AML-193 (cell line): ENCODE results near the gene EGLN3.

Source experiments
- DNase-seq, 2 experiments: peaks; one replicate each; lab custom pipeline; 2025; lab: John Stamatoyannopoulos, UW

The EGLN3 gene

DNA sequence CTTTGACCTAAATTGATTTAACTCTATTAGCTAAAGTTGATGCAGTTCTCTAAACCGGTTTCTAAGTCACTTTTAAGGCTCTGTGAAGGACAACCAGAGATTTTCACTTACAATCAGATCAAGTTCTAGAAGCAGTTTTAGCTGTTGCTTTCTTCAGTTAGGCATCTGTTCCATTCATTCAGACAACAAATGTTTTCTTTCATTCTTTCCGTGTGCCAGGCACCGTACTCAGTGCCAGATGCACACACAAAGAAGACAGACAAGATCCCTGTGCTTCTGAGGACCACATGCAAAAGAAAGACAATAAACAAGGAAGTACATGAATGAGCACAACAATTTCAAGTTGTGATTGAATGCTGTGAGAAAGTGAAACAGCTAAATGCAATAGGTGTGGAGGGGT lies 11.1 kb upstream of the EGLN3 start:
- DNase-seq = no peak

GRCh38 chr14:33959692-33960151 lies 8.8 kb upstream of the EGLN3 start:
- DNase-seq = no peak

GRCh38 chr14:33958605-33959226 lies 7.8 kb upstream of the EGLN3 start:
- DNase-seq = no peak

- no peak for DNase-seq
Measured at GRCh38 chr14:33957993-33958392, 7.1 kb upstream of the EGLN3 start.

DNA sequence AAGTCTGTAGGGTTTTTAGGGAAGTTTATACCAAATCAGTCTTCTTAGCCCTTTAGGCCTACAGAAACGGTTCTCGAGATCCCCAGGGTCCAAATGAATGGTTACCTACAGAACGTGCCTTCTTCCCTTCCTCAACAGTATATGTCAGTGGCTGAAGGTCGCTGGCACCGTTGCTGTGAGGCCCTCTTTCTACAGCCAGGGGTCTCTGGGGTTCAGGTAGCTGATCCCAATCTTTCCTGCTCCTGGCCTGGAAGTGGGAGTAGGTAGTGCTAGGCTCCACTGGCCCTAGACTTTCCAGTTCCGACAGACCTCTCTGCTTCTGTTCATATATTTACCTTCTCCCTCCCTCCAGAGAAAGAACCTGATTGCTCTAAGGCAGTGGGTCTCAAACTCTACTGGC lies 6.4 kb upstream of the EGLN3 start:
- DNase-seq = no peak

- no peak for DNase-seq
Measured at GRCh38 chr14:33956640-33957039, 5.8 kb upstream of the EGLN3 start.

DNA sequence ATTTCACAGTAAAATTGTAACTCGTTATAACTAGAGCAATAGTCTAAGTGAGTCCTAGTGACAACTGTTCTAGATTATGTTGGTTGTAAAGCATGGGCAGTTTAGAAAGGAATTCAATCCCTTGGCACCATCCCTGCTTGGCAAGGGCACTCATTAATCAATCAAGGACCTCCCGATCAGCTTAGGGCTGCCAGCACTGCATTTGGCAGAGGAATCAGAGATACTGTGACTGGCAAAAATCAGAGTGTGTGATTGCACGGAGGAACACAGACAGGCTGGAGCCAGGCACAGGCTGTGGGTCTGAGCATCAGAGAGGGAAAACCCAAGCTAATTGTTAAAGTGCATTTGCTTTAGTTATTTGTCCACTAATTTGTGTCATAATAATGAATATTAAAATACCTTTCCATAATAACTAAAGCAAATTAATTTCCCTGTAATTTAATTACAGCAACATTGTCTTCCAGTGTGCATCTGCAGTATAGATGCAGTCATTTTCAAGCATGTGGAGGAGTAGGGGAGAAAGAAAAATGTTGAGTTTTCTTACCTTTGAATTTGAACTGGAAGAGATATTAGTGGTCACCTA lies 3.2 kb upstream of the EGLN3 start:
- no peak for DNase-seq

DNA sequence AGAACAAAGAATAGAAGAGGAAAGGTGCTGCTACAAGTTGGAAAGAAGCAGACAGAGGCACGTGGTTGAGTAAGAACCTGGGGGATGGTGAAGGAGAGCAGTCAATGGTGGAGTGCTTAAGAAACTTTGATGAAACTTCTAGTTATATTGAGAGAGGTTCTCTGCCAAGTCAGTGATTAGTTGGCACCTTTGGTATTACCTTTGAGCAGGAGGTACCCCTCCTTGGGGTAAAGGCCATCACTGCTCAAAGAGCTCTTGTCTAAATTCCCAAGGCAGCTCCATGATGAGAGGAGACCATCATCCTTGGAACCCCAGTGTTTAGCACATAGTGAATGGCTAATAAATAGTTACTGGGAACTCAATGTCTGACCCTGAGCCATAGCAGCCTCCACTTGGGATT lies 1.7 kb upstream of the EGLN3 start:
- DNase-seq = no peak

GRCh38 chr14:33951183-33951840 lies 438 bp upstream of the EGLN3 start:
- DNase-seq = no peak

DNA sequence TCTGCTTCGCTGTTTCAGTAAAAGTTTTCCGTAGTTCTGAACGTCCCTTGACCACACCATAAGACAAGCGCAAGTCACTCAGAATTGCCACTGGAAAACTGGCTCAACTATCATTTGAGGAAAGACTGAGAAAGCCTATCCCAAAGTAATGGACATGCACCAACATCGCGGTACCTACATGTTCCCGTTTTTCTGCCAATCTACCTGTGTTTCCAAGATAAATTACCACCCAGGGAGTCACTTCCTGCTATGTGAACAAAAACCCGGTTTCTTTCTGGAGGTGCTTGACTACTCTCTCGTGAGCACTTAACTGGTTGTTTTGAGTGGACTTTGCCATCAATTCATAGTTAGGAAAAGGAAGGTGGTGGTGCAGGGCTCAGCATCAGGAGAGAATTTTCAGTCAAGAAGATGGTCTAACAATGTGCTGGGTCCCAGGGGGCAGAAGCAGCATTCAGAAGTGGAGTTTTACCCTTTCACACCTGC lies 1.4 kb downstream of the EGLN3 start:
- DNase-seq = no peak

DNA sequence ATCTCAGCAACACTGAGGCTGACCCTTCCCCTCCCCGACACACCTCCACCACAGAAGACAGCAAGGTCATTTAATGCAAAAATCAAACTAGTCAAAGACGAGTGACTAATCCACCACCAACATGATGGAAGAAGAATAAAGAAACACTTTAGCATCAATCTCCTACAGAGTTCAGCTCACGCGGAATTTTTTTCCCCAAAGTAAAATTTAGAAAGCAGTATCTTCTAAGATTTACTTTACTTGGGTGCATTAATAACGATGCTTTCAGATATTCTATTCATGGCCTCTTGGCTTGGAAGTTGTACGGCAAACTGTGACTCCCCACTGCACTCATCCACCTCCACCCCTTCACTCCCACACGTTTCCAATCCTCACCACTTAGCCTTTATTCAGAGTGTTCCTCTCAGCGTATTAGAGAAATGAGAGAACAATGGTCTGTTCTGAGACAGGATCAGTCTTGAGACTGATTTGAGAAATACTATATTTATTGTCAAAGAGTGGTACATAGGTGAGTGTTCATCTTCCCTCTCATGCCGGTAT lies 1.9 kb downstream of the EGLN3 start:
- DNase-seq = no peak

GRCh38 chr14:33948145-33948868 lies 2.6 kb downstream of the EGLN3 start:
- DNase-seq = no peak

DNA sequence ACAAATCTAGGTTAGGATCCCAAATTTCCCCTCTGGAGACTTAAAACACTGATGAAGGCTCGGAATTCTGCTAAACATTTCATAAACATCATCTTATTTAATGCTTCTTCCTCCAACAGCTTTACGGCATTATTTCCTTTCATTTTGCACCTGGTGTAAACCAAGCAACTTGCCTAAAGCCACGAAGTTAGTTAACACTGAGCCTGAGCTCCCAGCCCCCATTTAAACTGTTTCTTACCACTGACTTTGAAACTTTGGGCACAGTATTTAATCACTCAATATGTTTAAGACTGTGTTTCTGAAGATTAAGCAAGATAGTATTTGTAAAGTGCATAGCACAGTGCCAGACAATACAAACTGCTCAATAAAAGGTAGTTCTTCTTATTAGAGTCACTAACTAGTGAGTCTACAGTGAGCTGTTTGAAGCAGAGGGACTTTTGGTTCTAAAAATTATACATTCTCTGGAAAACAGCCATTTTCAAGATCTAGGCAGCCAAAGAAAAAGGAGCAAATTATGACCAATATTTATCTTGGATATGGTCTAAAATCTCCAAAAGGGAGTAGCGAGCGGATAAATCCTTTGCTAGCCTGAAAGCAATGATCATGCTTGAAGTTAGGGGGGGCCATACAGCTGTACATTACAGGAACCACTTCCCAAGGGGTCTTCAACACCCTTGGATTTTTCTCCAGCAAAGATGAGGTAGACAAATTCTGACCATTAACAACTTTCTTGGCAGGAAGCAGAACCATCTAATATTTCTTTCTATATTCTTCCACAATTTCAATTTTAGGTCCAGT lies 4.0 kb downstream of the EGLN3 start:
- DNase-seq = no peak

- no peak for DNase-seq
Measured at GRCh38 chr14:33945210-33946088, 5.4 kb downstream of the EGLN3 start.

- DNase-seq = no peak
Measured at GRCh38 chr14:33943096-33943883, 7.6 kb downstream of the EGLN3 start.

- DNase-seq = no peak
Measured at GRCh38 chr14:33941718-33942117, 9.2 kb downstream of the EGLN3 start.

GRCh38 chr14:33940561-33941011 lies 10.3 kb downstream of the EGLN3 start:
- no peak for DNase-seq

DNA sequence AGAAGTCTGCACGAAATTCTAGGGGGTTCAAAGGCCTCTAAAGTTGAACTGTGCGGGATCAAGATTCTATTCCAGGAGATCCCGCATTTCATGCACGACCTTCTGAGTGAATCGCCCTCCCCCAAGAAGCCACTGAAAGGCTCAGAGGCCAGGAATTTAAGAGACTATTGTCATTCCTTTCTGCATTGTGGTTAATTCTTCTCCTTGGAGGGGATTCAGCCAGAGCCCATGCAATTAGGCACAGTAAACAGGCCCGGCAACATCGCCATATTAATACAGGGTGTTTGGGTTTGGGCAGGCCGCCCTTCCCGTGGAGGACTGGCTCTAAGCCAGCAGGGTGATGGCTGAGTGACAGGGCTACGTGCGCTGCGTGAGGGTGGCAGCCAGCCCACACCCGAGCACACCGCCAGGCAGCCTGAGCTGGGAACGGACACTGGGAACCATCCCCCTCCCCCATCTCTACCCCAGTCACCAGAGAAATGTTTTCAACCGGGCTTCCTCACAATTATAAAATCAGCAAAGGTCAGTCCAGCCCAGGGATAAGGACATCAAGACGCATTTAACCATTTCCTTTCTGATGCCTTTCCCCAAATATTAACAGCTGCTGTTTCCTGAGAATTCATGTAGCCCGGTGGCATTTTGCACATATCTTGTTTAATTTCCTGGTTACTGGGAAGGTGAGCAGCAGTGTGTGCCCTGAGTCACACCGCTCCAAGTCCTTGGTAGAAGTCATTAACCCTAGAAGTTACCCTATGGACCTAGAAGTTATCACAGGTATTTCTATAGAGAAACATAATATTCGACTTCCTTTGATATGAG lies 12.5 kb downstream of the EGLN3 start:
- DNase-seq = no peak

- no peak for DNase-seq
Measured at GRCh38 chr14:33936391-33936790, 14.5 kb downstream of the EGLN3 start.
